Measurements from ENCODE around the gene ZNF639.
A peak's percentile ranks its signal among the peaks of the same experiment; 100 is the strongest.

ZNF639 gene

GRCh38 chr3:179318876-179319275 is 4.0 kb upstream of the ZNF639 start:
- DNase-seq, result no peak

- DNase-seq, result peak; percentile 64
These were observed 1.1 kb upstream of the ZNF639 start for GRCh38 chr3:179321668-179322285.

GRCh38 chr3:179323197-179324110 is 623 bp downstream of the ZNF639 start:
- DNase-seq, result peak; percentile 78

GRCh38 chr3:179324270-179324754 is 1.5 kb downstream of the ZNF639 start:
- DNase-seq, result peak; percentile 34

GRCh38 chr3:179330438-179330837 is 7.6 kb downstream of the ZNF639 start:
- peak; percentile 13 for DNase-seq

- no peak for DNase-seq
These were observed 9.4 kb downstream of the ZNF639 start for GRCh38 chr3:179332240-179332639.

- no peak for DNase-seq
These were observed 10.3 kb downstream of the ZNF639 start for GRCh38 chr3:179333084-179333483.

GRCh38 chr3:179336345-179336929 is 13.6 kb downstream of the ZNF639 start:
- no peak for DNase-seq

GRCh38 chr3:179347345-179348194 is 24.7 kb downstream of the ZNF639 start, which contains the start of gene MFN1:
Gene MFN1 (plus strand): TSS chr3:179347709. CDS start chr3:179348852, 1,143 bp downstream.
- DNase-seq, result peak; percentile 97

GRCh38 chr3:179348325-179349013 is 25.6 kb downstream of the ZNF639 start:
- DNase-seq, result no peak

- no peak for DNase-seq
These were observed 33.2 kb downstream of the ZNF639 start for GRCh38 chr3:179355996-179356395.

GRCh38 chr3:179363332-179363731 is 40.5 kb downstream of the ZNF639 start:
- DNase-seq, result no peak

- DNase-seq, result no peak
These were observed 46.8 kb downstream of the ZNF639 start for GRCh38 chr3:179369621-179370020.

- no peak for DNase-seq
These were observed 51.1 kb downstream of the ZNF639 start for GRCh38 chr3:179373938-179374337.

GRCh38 chr3:179375091-179375999 is 52.5 kb downstream of the ZNF639 start:
- DNase-seq, result no peak

GRCh38 chr3:179376474-179376873 is 53.6 kb downstream of the ZNF639 start:
- no peak for DNase-seq
